ENCODE measurements around the gene NEDD9.

Gene NEDD9

GRCh38 chr6:11162262-11162661 is 70.2 kb downstream of the NEDD9 start:
- TF ChIP-seq CTCF (IDR thresholded peaks at IDR 0.05; ENCODE audit: extremely low read depth, insufficient read depth, missing control alignments), result no peak
- DNase-seq (ENCODE audit: low spot score), result no peak
- in situ Hi-C loops (cut with MboI; ENCODE audit: low pct_unique_long_range_greater_than_20kb, low sequenced_read_pairs, unreplicated experiment), result no loop called here

GRCh38 chr6:11161031-11161956 is 71.2 kb downstream of the NEDD9 start:
- in situ Hi-C loops (cut with MboI; ENCODE audit: low pct_unique_long_range_greater_than_20kb, low sequenced_read_pairs, unreplicated experiment), result no loop called here
- no peak for TF ChIP-seq CTCF (IDR thresholded peaks at IDR 0.05; ENCODE audit: extremely low read depth, insufficient read depth, missing control alignments)
- no peak for DNase-seq (ENCODE audit: low spot score)

- no peak for TF ChIP-seq CTCF (IDR thresholded peaks at IDR 0.05; ENCODE audit: extremely low read depth, insufficient read depth, missing control alignments)
- no peak for DNase-seq (ENCODE audit: low spot score)
- in situ Hi-C loops (cut with MboI; ENCODE audit: low pct_unique_long_range_greater_than_20kb, low sequenced_read_pairs, unreplicated experiment), result no loop called here
Observed at GRCh38 chr6:11160199-11160598, 72.3 kb downstream of the NEDD9 start.

- TF ChIP-seq CTCF (IDR thresholded peaks at IDR 0.05; ENCODE audit: extremely low read depth, insufficient read depth, missing control alignments), result no peak
- in situ Hi-C loops (cut with MboI; ENCODE audit: low pct_unique_long_range_greater_than_20kb, low sequenced_read_pairs, unreplicated experiment), result no loop called here
- DNase-seq (ENCODE audit: low spot score), result no peak
Observed at GRCh38 chr6:11155589-11155988, 76.9 kb downstream of the NEDD9 start.

GRCh38 chr6:11153447-11153846 is 79.0 kb downstream of the NEDD9 start:
- in situ Hi-C loops (cut with MboI; ENCODE audit: low pct_unique_long_range_greater_than_20kb, low sequenced_read_pairs, unreplicated experiment), result no loop called here
- no peak for TF ChIP-seq CTCF (IDR thresholded peaks at IDR 0.05; ENCODE audit: extremely low read depth, insufficient read depth, missing control alignments)
- no peak for DNase-seq (ENCODE audit: low spot score)

GRCh38 chr6:11152581-11152980 is 79.9 kb downstream of the NEDD9 start:
- in situ Hi-C loops (cut with MboI; ENCODE audit: low pct_unique_long_range_greater_than_20kb, low sequenced_read_pairs, unreplicated experiment), result no loop called here
- no peak for DNase-seq (ENCODE audit: low spot score)
- no peak for TF ChIP-seq CTCF (IDR thresholded peaks at IDR 0.05; ENCODE audit: extremely low read depth, insufficient read depth, missing control alignments)

All from GM13977 (cell line).